GM12872 (cell line): ENCODE results near the gene PASK.

Experiments
- TF ChIP-seq, protein P1 (sequence below): IDR thresholded peaks from 3 replicates; pipeline ENCODE4 v1.5.1; 2011; ENCODE audit warnings: low read depth, mild to moderate bottlenecking, low read length, moderate library complexity; ENCODE audit not compliant: insufficient read depth

Gene PASK

DNA sequence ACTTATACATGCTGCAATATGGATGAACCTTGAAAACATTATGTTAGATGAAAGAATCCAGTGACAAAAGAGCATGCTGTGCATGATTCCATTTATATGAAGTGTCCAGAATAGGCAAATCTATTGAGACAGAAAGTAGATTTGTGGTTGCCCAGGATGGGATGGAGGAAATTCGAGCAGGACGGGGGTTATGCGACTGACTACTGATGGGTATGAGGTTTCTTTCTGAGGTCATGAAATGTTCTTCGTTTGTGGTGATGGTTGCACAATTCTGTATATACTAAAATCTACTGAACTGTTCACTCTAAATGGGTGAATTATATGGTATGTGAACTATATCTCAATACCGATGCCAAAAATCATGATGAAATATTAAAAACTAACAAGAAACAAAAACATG is 28.3 kb downstream of the PASK start:
- TF ChIP-seq, protein P1, sequence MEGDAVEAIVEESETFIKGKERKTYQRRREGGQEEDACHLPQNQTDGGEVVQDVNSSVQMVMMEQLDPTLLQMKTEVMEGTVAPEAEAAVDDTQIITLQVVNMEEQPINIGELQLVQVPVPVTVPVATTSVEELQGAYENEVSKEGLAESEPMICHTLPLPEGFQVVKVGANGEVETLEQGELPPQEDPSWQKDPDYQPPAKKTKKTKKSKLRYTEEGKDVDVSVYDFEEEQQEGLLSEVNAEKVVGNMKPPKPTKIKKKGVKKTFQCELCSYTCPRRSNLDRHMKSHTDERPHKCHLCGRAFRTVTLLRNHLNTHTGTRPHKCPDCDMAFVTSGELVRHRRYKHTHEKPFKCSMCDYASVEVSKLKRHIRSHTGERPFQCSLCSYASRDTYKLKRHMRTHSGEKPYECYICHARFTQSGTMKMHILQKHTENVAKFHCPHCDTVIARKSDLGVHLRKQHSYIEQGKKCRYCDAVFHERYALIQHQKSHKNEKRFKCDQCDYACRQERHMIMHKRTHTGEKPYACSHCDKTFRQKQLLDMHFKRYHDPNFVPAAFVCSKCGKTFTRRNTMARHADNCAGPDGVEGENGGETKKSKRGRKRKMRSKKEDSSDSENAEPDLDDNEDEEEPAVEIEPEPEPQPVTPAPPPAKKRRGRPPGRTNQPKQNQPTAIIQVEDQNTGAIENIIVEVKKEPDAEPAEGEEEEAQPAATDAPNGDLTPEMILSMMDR, result no peak

DNA sequence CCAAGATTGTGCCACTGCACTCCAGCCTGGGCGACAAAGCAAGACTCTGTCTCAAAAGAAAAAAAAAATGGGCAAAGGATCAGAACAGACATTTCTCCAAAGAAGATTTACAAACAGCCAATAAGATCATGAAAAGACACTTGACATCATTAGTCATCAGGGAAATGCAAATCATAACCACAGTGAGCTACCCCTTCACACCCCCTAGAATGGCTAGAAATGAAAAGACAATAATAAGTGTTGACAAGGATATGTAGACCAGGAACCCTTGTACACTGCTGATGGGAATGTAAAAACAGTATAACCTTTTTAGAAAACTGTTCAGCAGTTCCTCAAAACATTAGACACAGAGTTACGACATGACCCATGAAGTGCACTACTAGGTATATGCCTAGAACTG is 28.8 kb downstream of the PASK start:
- TF ChIP-seq, protein P1, result no peak

DNA sequence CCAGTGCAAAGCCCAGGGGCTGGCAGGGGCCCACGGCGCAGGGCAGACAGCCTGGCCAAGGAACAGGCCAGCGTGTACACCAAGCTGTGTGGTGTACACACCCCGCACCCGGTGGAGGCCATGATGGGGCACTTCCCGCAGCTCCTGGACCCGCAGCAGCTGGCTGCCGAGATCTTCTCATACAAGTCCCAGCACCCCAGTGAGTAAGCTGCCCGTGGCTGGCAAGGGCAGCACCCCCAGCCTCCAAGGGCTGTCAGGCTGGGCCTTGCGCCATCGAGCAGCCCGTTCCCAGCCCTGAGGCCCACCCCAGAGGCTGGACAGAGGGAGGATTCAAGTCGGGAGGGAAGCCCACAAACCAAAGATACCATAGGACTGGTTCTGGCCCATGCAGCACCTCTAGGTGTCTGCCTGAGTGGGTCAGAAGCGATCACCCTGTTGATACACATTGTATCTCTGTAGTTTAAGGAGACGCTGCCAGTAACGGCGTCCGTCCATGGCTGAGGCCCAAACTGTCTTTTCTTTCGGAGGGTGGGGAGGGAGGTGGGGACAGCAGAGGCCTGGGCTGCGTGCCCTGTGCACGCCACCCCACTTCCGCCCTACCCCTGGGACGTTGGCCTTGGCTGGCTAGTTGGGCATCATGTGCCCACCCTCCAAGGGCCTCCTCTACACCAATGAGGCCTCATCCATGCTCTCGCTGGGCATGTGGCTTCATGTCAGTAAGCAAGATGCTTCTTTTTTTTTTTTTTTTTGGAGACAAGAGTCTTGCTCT is 30.4 kb downstream of the PASK start:
- TF ChIP-seq, protein P1, result no peak

DNA sequence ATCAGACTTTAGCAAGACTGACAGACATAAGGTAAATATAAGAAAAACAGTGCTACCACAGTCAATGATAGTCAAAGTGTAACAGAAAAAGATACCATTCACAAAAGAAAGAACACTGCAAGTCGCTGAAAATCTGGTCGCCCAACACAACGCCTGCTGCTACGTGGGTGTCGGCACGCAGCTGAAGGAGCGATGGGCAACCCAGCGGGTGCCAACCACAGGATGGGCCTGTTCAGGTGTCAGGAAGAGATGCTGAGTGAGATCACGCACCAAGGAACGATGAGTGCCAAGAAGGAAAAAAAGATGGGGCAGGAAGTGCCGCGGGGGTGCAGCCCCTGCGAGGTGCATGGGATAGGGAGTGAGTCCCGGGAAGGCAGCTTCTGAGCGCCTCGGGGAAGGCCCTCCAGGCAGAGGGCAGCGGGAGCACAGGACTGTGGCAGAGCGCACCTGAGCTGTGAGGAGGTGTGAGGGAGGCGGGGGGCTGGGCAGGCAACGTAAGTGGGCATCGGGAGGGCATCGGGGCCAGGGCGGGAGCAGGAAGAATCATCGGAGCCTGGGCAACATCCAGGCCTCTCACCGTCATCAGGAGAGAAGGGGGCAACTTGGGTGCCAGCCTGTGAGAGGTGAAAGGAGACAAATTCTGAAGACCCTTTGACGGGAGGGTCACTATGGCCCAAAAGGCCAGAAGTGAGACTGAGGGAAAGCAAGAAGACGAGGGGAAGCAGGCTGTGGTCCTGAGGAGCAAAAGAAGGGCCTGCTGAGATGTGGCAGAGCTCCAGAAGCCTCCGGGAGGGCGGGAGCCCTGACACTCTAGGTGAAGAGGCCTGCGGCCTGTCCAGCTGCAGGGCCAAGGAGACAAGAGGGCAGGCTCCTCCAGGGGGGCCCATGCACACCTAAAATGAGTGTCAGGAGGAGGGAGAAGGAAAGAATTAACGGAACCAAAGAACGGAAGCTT is 32.4 kb downstream of the PASK start:
- TF ChIP-seq, protein P1, result no peak

DNA sequence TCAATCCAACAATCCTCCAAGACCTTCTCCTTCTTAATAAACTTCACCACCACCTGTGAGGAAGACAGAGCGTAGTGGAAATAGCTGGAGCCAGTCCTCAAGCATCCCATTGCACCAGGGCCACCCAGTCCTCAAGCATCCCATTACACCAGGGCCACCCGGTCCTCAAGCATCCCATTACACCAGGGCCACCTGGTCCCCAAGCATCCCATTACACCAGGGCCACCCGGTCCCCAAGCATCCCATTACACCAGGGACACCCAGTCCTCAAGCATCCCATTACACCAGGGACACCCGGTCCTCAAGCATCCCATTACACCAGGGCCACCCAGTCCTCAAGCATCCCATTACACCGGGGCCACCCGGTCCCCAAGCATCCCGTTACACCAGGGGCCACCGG is 33.9 kb downstream of the PASK start:
- TF ChIP-seq, protein P1, result no peak

DNA sequence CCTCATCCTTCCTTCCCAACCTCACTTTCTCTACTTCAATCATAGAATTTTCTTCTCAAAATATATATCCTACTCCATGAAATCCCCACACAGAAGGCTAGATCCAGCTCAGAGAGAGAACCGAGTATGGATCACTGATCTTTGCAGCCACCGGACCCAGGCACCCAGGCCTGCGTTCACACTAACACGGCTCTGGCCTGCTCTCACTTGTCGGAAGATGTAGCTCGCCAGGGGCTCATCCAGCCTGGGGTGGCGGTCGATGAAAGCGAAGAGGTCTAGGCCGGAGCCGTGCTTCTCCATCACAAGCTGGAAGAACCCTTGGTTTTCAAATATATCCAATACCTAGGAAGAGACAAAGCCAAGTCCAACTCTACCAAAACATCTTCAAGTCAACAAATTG is 34.4 kb downstream of the PASK start:
- TF ChIP-seq, protein P1, result no peak

DNA sequence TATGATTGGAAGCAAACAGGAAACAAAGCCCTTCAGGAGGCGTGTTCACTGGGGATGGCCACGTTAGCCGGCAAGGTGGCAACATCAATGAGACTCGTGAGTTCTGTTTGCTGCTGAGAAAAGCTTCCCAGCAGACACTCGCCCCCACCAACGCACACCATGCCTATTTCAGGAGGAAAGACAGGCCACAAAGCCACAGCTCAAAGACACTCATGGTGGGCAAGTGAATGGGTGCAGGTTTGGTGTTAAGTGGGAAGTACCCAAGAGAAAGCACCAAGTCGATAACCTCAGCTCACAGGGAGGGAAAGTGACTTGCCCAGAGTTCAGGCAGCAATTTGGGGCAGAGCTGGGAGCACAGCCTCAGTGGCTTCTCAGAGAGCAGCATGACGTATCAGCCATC is 36.7 kb downstream of the PASK start:
- TF ChIP-seq, protein P1, result no peak
